AG09309 (cell line): Measurements from ENCODE around the gene HDAC6.
A peak's percentile ranks its signal among the peaks of the same experiment; 100 is the strongest.

Source experiments
- DNase-seq: peaks from one replicate; pipeline ENCODE4 v3.0.0-alpha.2; 2010; ENCODE audit warnings: low read depth
- H3K4me3 ChIP-seq: 2 replicates; pipeline ENCODE4 v1.5.1; 2011; ENCODE audit warnings: mild to moderate bottlenecking, low read depth, low read length, moderate library complexity; ENCODE audit not compliant: control insufficient read depth
- CTCF ChIP-seq: IDR thresholded peaks from 2 replicates; pipeline ENCODE4 v1.5.1; 2011; ENCODE audit warnings: mild to moderate bottlenecking, low read depth, low read length, inconsistent platforms; ENCODE audit not compliant: insufficient read depth, control insufficient read depth; ENCODE audit errors: missing control alignments

Gene HDAC6

GRCh38 chrX:48794911-48795515 is 6.9 kb upstream of the HDAC6 start:
- no peak overlapping the region for H3K4me3 ChIP-seq
- DNase-seq = peak; percentile 21
- TF ChIP-seq CTCF = no peak

- no peak overlapping the region for H3K4me3 ChIP-seq
- DNase-seq = no peak
- no peak for TF ChIP-seq CTCF
These were observed 3.5 kb upstream of the HDAC6 start for GRCh38 chrX:48798318-48798717.

GRCh38 chrX:48800574-48801279 is 1.1 kb upstream of the HDAC6 start:
- H3K4me3 ChIP-seq = peak overlapping the region; percentile 75
- DNase-seq = no peak
- TF ChIP-seq CTCF = no peak

- no peak for TF ChIP-seq CTCF
- DNase-seq = peak; percentile 5
These were observed 430 bp downstream of the HDAC6 start for GRCh38 chrX:48802089-48802904.

GRCh38 chrX:48802905-48803200 is 986 bp downstream of the HDAC6 start:
- TF ChIP-seq CTCF = no peak
- peak overlapping the region; percentile 73; the same call in 1 of the 2 replicates for H3K4me3 ChIP-seq
- no peak for DNase-seq

More at GRCh38 chrX:48802089-48802904, 430 bp downstream of the HDAC6 start:
- peak overlapping the region; percentile 73 for H3K4me3 ChIP-seq

GRCh38 chrX:48806081-48806480 is 4.2 kb downstream of the HDAC6 start:
- H3K4me3 ChIP-seq = no peak overlapping the region
- TF ChIP-seq CTCF = no peak
- DNase-seq = no peak
